Stimulated activated CD4-positive, alpha-beta T cell treated with anti-CD3 and anti-CD28 coated beads, Interleukin-1b, Interleukin-23, amount 100 ng/mL, for 24 hours (primary cell): ENCODE results near the gene CAPZB.

Experiments used
- DNase-seq, 4 experiments: peaks; one replicate each; pipeline ENCODE4 v3.0.0-alpha.2; 2020; ENCODE audit warnings: low read depth in 4 of 4, low spot score in 1 of 4

CAPZB gene

GRCh38 chr1:19469004-19469403, 16.3 kb downstream of the CAPZB start:
- no peak for DNase-seq

GRCh38 chr1:19468397-19468956, 16.9 kb downstream of the CAPZB start:
- DNase-seq, result peak in 1 of 4 experiments; percentile 48

- DNase-seq, result no peak
Observed at GRCh38 chr1:19467199-19468187, 17.8 kb downstream of the CAPZB start.

- DNase-seq, result no peak
Observed at GRCh38 chr1:19466112-19466561, 19.2 kb downstream of the CAPZB start.

- DNase-seq, result no peak
Observed at GRCh38 chr1:19465650-19466049, 19.7 kb downstream of the CAPZB start.

GRCh38 chr1:19465123-19465522, 20.2 kb downstream of the CAPZB start:
- no peak for DNase-seq

GRCh38 chr1:19464696-19465095, 20.6 kb downstream of the CAPZB start:
- no peak for DNase-seq

- DNase-seq, result no peak
Observed at GRCh38 chr1:19463504-19463803, 21.9 kb downstream of the CAPZB start.

GRCh38 chr1:19462781-19463503, 22.4 kb downstream of the CAPZB start:
- no peak for DNase-seq

GRCh38 chr1:19461220-19461554, 24.2 kb downstream of the CAPZB start:
- DNase-seq, result no peak

- DNase-seq, result no peak
Observed at GRCh38 chr1:19460535-19461219, 24.7 kb downstream of the CAPZB start.

- DNase-seq, result no peak
Observed at GRCh38 chr1:19458815-19459417, 26.4 kb downstream of the CAPZB start.

- no peak for DNase-seq
Observed at GRCh38 chr1:19457607-19458006, 27.7 kb downstream of the CAPZB start.

- no peak for DNase-seq
Observed at GRCh38 chr1:19456968-19457441, 28.3 kb downstream of the CAPZB start.

GRCh38 chr1:19455353-19455752, 30.0 kb downstream of the CAPZB start:
- DNase-seq, result no peak

GRCh38 chr1:19454265-19455146, 30.8 kb downstream of the CAPZB start:
- DNase-seq, result no peak

- no peak for DNase-seq
Observed at GRCh38 chr1:19453741-19454201, 31.6 kb downstream of the CAPZB start.

GRCh38 chr1:19452221-19452663, 33.1 kb downstream of the CAPZB start:
- no peak for DNase-seq

GRCh38 chr1:19450811-19451515, 34.4 kb downstream of the CAPZB start:
- no peak for DNase-seq
